Islet of Langerhans (tissue), 1 donor: Measurements from ENCODE around the gene EPHX1.
"Not testable (repeated sequence)": the region's sequence is repeated elsewhere in the genome, so short reads cannot be mapped to it uniquely, and the experiment has no call there.

ENCODE experiments used
- FAIRE-seq: peaks from one replicate; lab custom pipeline; 2011; peaks lifted over from hg19 to GRCh38; lab: Jason Lieb, UNC

The EPHX1 gene

GRCh38 chr1:225881959-225882693 lies 72.2 kb downstream of the EPHX1 start, which contains the start of gene TMEM63A:
TSS of gene TMEM63A (minus strand) at chr1:225882380. CDS start at chr1:225877580, 4,800 bp downstream.
- FAIRE-seq = no peak

GRCh38 chr1:225882694-225883615 lies 73.0 kb downstream of the EPHX1 start:
- no peak for FAIRE-seq

GRCh38 chr1:225883616-225884265 lies 73.8 kb downstream of the EPHX1 start:
- no peak for FAIRE-seq

- FAIRE-seq = no peak
Measured at GRCh38 chr1:225885336-225885735, 75.4 kb downstream of the EPHX1 start.

GRCh38 chr1:225886159-225887029 lies 76.5 kb downstream of the EPHX1 start:
- no peak for FAIRE-seq

- no peak for FAIRE-seq
Measured at GRCh38 chr1:225887030-225887314, 77.0 kb downstream of the EPHX1 start.

GRCh38 chr1:225887554-225888288 lies 77.8 kb downstream of the EPHX1 start:
- not testable (repeated sequence) for FAIRE-seq

- FAIRE-seq = no peak
Measured at GRCh38 chr1:225888289-225888897, 78.5 kb downstream of the EPHX1 start.

GRCh38 chr1:225888898-225889601 lies 79.1 kb downstream of the EPHX1 start, which contains the start of gene LEFTY1:
TSS of gene LEFTY1 (minus strand) at chr1:225889146. CDS start at chr1:225889066, 80 bp downstream.
- FAIRE-seq = no peak

GRCh38 chr1:225889743-225890142 lies 79.8 kb downstream of the EPHX1 start:
- no peak for FAIRE-seq

GRCh38 chr1:225890346-225891228 lies 80.7 kb downstream of the EPHX1 start:
- FAIRE-seq = no peak

GRCh38 chr1:225891229-225891972 lies 81.5 kb downstream of the EPHX1 start:
- FAIRE-seq = no peak

GRCh38 chr1:225892307-225892706 lies 82.4 kb downstream of the EPHX1 start:
- no peak for FAIRE-seq
